ENCODE measurements around the gene NKX1-2. TPM values are rescaled to one million over a fixed set of nuclear protein-coding genes. Genes with fewer than 3 reads are reported as not detected.

The NKX1-2 gene
- total and polyA plus RNA-seq, 2 donors from 2014 or later: not detected

- Histone ChIP-seq H3K27me3 (ENCODE audit: control insufficient read depth, insufficient read depth, low read length) (no peaks in the 10 kb centered on the region), H3K4me3 (ENCODE audit: low read length in 3 of 3) (no peak overlapping the region), H3K4me1 (ENCODE audit: control insufficient read depth in 2 of 3, insufficient read depth in 2 of 3, low read depth in 1 of 3, low read length in 3 of 3) (no peaks in the 10 kb centered on the region), H3K9me3 (ENCODE audit: control insufficient read depth in 2 of 3, insufficient read depth in 1 of 3, low read length in 3 of 3) (no peaks in the 10 kb centered on the region), H3K36me3 (ENCODE audit: control insufficient read depth in 2 of 3, insufficient read depth in 3 of 3, low read length in 3 of 3) (peaks cover 0 to 3% (median 0%) of the 10 kb centered on the region in 3 donors), H3K27ac (ENCODE audit: low read depth in 2 of 2, low read length in 2 of 2) (no peak overlapping the region), H3K9ac (ENCODE audit: low read length in 3 of 3) (no peak overlapping the region)
- no peak for TF ChIP-seq CTCF (IDR thresholded peaks at IDR 0.05; ENCODE audit: borderline replicate concordance, extremely low read depth, insufficient read depth)
- FAIRE-seq (no peak), DNase-seq (no peak)
- intact Hi-C loops (cut with DNase I): no loop called here
Measured at GRCh38 chr10:124495162-124495561, 45.3 kb upstream of the NKX1-2 start.

DNA sequence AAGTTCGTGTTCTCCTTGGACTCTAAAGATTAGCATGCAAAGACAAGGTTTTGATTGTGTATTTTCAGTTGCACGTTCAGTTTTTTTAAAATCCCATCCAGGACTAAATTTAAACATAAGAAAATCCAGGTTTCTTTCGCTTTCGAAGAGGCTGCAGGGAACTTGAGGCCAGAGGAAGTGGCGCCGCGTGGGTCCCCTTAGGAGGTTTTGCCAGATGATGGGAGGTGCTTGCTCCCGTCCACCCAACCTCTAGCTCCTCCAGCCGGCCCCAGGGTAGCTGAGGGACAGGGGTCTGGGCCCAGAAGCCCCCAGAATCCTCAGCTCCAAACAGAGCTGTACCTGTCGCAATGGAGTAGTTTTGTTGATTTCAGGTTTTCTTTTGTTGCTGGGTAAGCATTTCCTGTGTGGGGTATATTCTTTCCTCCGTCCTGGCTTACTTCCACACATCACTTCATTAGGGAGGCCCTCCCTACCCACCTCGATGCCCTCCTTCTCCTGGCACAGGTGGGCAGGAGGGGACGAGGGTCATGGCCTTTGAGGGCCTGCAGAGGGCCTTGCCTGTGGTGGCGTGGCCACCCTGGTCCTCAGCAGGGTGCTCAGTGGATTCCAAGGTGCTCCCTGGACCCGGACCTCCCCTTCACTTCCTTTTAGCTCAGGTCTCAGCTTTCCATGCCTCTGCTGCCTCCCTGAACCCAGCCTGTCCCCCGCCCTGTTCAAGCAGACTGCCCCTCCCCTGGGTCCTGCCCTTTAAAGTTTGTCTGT is 44.4 kb upstream of the NKX1-2 start:
- no peak for TF ChIP-seq CTCF (IDR thresholded peaks at IDR 0.05; ENCODE audit: borderline replicate concordance, extremely low read depth, insufficient read depth)
- no peak overlapping the region for H3K9ac ChIP-seq (ENCODE audit: low read length in 3 of 3)
- FAIRE-seq: no peak
- H3K4me1 ChIP-seq (ENCODE audit: control insufficient read depth in 2 of 3, insufficient read depth in 2 of 3, low read depth in 1 of 3, low read length in 3 of 3): no peaks in the 10 kb centered on the region
- no peak overlapping the region for H3K27ac ChIP-seq (ENCODE audit: low read depth in 2 of 2, low read length in 2 of 2)
- H3K27me3 ChIP-seq (ENCODE audit: control insufficient read depth, insufficient read depth, low read length): no peaks in the 10 kb centered on the region
- no peak for DNase-seq
- H3K9me3 ChIP-seq (ENCODE audit: control insufficient read depth in 2 of 3, insufficient read depth in 1 of 3, low read length in 3 of 3): no peaks in the 10 kb centered on the region
- H3K4me3 ChIP-seq (ENCODE audit: low read length in 3 of 3): no peak overlapping the region
- intact Hi-C loops (cut with DNase I): no loop called here
- H3K36me3 ChIP-seq (ENCODE audit: control insufficient read depth in 2 of 3, insufficient read depth in 3 of 3, low read length in 3 of 3): peaks cover 0 to 6% (median 0%) of the 10 kb centered on the region in 3 donors

DNA sequence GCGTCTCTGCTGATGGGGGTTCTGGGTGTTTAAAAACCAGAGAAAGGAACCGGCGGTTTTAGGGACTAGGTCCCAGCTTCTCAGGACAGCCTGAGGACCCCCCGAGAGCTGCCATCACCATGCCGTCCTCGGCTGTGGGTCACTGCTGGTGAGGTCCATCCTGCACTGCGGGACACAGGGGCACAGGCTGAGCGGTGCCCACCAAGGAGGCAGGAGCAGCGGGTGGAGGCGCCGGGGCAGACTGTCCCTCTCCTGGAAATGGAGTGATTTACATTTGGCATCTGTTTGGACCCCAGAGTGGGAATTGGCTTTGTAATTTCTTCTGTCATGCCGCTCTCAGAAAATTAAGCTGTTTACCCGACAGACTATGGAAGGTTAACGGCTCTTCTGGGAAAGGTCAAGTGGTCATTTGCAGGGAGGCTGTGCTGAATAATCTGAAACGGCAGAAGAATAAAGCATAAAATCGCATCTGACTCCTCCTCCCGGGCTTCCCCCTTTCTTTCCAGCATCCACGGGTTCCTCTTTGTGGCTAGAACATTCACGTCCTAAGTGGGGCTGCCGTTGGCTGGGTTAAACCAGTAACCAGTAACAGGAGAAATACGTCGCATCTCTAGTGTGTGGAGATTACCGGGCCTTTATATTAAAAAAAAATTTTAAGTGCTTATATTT is 43.5 kb upstream of the NKX1-2 start:
- Histone ChIP-seq H3K4me1 (ENCODE audit: control insufficient read depth in 2 of 3, insufficient read depth in 2 of 3, low read depth in 1 of 3, low read length in 3 of 3) (no peaks in the 10 kb centered on the region), H3K36me3 (ENCODE audit: control insufficient read depth in 2 of 3, insufficient read depth in 3 of 3, low read length in 3 of 3) (peaks cover 0 to 6% (median 2%) of the 10 kb centered on the region in 3 donors), H3K27me3 (ENCODE audit: control insufficient read depth, insufficient read depth, low read length) (no peaks in the 10 kb centered on the region), H3K27ac (ENCODE audit: low read depth in 2 of 2, low read length in 2 of 2) (no peak overlapping the region), H3K9me3 (ENCODE audit: control insufficient read depth in 2 of 3, insufficient read depth in 1 of 3, low read length in 3 of 3) (no peaks in the 10 kb centered on the region), H3K9ac (ENCODE audit: low read length in 3 of 3) (no peak overlapping the region), H3K4me3 (ENCODE audit: low read length in 3 of 3) (no peak overlapping the region)
- intact Hi-C loops (cut with DNase I): no loop called here
- TF ChIP-seq CTCF (IDR thresholded peaks at IDR 0.05; ENCODE audit: borderline replicate concordance, extremely low read depth, insufficient read depth): no peak
- DNase-seq (no peak), FAIRE-seq (no peak)
